Hindlimb muscle (tissue), 1 donor: ENCODE measurements around the gene AKIRIN1. TPM values are rescaled to one million over a fixed set of nuclear protein-coding genes. Genes with fewer than 3 reads are reported as not detected.
"Not testable (repeated sequence)": the region's sequence is repeated elsewhere in the genome, so short reads cannot be mapped to it uniquely, and the experiment has no call there.

Experiments used
- DNase-seq: peaks from one replicate; pipeline ENCODE4 v3.0.0-alpha.2; 2013
- polyA plus RNA-seq: library from polyadenylated mRNA; unstranded; fragments of 120-200 nt; gene quantifications from one replicate; pipeline ENCODE4 v1.2.1, GENCODE V29; 2013; ENCODE audit not compliant: insufficient read length

Gene AKIRIN1, protein sequence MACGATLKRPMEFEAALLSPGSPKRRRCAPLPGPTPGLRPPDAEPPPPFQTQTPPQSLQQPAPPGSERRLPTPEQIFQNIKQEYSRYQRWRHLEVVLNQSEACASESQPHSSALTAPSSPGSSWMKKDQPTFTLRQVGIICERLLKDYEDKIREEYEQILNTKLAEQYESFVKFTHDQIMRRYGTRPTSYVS
- polyA plus RNA-seq: 31.0 TPM

DNA sequence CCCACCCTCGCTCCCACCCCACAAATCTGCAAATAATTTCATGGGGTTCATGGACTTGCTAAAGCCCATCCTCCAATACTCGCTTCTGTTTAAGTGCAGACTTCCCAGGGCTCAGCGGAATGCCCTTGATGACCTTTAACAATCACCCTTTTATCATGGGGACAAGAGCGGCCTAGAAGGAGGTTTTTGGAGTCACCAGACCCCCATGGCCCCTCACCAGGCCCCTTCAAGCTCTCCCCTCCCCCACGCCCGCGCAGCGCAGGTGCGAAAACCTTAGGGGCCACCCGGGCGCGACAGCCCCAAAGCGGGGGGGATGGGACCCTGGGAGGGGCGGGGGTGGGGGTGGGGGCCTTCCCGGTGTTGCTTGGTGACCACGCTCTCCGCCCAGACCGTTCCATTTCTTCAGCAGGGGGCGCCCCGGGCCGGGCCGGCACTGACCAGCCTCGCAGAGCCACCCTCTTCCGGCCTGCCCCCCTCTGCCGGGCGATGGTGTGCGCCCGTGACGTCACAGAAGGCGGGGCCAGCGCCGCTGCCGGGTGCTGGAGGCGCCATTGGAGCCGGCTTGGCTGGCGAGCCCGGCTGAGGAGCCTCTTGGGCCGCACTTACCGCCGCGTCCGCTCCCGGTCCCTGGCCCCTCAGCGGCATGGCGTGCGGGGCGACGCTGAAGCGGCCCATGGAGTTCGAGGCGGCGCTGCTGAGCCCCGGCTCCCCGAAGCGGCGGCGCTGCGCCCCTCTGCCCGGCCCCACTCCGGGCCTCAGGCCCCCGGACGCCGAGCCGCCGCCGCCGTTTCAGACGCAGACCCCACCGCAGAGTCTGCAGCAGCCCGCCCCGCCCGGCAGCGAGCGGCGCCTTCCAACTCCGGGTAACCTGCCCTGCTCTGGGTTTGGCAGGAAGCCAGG is at the start of gene AKIRIN1:
TSS of gene AKIRIN1 (plus strand) at position 539 of the 900 bp plus-strand sequence. CDS start at position 644, 105 bp downstream.
- peak; percentile 99 for DNase-seq

DNA sequence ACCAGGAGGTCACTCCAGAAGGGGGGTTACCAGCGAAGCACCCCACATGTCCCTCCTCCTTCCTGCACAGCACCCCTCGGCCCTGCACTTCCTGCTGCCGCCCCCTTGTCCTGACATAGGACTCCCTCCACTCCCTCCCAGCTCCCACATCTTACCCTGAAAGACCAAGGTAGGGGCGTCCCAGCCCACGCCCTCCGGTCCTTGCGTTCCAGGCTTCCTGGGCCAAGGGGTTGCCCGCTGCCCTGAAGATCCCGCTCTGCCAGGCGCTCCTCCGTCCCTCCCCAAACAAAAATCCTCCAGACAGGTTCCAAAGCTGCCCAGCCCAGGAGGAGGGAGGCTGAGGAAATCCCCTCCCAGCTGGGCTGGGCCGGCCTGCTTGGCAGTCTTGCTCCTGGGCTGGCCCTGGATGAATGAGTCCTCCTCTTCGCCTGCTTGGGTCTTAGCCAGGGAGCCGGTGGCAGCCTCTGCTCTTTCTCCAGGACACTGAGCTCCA is 49.5 kb upstream of the AKIRIN1 start, which contains the start of gene RHBDL2:
TSS of gene RHBDL2 (minus strand) at position 304 of the 493 bp plus-strand sequence. CDS start 22,618 bp downstream, outside the sequence.
- DNase-seq: peak; percentile 32

DNA sequence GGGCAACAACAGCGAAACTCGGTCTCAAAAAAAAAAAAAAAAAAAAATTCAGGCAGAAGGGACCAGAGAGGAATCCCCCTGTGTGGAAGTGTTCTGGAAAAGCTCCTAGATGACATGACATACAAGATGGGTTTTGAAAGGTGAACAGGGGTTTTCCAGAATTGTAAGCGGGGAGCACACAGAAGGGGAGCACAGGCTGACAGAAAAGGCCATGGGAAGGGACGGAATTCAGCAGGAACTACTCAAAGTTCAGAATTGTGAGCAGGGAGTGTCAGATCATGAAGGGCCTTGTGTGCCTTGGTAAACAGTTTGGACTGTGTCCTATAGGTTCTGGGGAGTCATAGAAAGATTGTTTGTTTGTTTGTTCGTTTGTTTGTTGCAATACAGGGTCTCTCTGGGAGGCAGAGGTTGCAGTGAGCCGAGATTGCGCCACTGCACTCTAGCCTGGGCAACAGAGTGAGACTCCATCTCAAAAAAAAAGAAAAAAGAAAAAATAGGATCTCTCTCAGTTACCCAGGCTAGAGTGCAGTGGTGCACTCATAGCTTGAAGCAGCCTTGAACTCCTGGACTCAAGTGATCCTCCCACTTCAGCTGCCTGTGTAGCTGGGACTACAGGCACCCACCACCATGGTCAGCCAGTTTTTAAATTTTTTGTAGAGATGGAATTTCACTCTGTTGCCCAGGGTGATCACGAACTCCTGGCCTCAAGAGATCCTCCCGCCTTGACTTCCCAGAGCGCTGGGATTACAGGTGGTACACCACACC is 48.2 kb upstream of the AKIRIN1 start:
- no peak for DNase-seq

DNA sequence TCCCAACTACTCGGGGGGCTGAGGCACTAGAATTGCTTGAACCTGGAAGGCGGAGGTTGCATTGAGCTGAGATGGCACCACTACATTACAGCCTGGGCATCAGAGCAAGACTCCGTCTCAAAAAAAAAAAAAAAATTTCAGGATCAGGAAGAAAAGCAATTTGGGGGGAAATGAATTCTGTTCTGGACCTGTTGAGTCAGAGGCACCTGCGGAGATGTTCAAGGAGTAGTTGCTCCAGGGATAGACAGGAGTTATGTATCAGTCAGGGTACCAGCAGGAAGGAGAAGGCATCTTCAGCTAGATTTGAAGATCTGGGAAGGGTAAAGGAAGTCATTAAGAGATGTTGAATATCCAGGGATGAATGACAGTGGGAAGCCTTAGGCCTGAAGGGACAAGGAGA is 46.5 kb upstream of the AKIRIN1 start:
- DNase-seq: no peak

DNA sequence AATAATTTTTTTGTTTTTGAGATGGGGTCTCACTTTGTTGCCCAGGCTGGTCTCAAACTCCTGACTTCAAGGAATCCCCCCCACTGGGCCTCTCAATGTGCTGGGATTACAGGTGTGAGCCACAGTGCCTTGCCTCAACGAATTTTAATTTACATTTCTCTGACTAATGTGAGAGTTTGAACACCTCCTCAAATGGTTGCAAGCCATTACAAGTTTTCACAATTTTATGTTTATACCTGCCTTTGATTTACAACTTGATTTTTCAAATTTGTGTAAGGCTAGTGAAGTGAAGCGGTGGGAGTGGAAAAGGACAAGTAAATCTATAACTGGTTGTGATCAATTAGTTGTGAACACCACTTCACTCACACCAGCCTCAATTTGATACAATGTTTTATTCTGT is 40.5 kb upstream of the AKIRIN1 start:
- no peak for DNase-seq

DNA sequence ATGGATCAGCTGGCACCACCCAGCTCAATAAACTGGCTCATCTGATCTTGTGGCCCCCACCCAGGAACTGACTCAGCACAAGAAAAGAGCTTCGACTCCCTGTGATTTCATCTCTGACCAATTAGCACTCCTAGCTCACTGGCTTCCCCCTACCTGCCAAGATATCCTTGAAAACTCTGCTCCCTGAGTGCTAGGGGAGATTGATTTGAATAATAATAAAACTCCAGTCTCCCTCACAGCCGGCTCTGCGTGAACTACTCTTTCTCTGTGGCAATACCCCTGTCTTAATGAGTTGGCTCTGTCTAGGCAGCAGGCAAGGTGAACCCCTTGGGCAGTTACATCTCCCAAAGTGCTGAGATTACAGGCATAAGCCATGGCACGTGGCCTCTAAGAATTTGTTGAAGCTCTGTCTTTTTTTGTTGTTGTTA is 37.6 kb upstream of the AKIRIN1 start:
- no peak for DNase-seq

DNA sequence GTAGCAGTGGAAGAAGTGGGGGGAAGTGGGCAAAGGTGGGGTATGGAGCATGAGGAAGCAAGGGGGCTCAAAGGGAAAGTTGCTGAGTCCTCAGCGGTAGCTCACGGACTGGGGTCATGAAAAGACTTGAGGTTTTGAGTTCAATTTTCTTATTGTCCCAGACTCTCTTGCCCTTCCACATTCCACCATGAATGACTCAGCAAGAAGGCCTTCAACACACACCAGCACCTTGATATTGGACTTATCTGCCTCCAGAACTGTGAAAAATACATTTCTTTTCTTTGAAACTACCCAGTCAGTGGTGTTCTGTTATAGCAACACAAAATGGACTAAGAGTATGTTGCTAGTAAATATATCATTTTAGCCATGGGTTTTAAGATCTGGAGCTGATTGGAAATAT is 32.1 kb upstream of the AKIRIN1 start:
- no peak for DNase-seq

DNA sequence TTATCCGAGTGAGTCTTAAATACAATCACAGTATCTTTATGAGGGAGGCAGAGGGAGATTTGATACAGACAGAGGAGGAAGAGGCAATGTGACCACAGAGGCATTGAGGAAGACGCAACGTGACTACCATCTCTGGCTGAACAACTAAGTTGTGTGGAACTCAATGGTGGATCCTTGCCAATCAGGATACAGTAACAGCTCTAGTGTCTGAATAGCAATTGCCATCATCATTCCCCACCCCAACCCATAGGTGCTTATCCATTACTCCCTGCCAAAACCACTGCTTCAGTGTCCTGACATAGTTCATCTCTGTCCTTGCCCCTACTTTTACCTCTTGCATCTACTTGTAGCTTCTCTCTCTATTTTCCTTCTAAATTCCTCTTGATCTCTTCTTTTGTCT is 29.0 kb upstream of the AKIRIN1 start:
- DNase-seq: no peak

DNA sequence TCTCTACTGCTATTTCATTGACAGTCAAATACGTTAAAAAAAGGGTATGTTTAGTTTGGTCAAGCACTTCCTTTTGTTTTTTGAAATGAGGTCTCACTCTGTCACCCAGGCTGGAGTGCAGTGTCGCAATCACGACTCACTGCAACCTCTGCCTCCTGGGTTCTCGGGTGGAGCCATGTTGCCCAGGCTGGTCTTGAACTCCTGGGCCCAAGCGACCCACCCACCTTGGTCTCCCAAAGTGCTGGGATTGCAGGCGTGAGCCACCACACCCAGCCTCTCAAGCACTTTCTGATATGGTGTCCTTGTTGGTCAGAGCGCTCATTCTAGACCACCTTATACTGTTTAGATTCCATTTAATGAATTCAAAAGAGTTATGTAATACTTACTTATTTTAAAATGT is 28.5 kb upstream of the AKIRIN1 start:
- DNase-seq: no peak

DNA sequence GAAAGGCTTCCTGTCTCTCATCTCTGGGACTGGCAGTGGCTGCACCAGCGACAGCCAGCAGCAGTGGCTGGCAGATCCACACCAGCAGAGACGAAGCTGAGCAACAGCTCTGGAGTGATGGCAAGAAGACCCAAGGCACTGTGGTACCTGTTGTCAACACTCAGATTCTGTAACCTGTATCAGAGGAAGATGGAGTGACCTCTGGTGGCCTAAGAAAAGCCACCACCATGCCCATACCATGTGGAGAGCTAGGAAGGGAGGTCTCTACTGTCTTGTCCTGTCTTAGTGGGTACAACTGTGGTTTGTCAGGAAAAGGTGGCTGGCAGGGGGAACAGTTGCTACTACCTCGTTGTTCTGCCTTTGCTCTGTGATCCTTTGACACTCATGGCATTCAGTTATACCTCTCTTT is 26.9 kb upstream of the AKIRIN1 start:
- no peak for DNase-seq

DNA sequence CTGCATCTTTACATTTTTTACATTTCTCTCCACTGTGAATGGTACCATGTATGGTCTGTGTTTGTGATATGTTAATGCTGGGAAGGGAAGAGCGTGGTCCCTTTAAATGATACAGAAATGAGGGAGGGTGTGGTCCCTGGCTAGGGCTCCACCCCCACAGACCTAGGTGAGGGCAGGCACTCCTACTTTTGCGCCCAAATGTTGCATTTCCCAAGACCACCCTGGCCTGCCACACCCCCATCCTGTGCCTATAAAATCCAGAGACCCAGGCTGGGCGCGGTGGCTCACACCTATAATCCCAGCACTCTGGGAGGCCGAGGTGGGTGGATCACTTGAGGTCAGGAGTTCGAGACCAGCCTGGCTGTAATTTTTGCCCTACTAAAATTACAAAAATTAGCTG is 17.9 kb upstream of the AKIRIN1 start:
- DNase-seq: not testable (repeated sequence)

DNA sequence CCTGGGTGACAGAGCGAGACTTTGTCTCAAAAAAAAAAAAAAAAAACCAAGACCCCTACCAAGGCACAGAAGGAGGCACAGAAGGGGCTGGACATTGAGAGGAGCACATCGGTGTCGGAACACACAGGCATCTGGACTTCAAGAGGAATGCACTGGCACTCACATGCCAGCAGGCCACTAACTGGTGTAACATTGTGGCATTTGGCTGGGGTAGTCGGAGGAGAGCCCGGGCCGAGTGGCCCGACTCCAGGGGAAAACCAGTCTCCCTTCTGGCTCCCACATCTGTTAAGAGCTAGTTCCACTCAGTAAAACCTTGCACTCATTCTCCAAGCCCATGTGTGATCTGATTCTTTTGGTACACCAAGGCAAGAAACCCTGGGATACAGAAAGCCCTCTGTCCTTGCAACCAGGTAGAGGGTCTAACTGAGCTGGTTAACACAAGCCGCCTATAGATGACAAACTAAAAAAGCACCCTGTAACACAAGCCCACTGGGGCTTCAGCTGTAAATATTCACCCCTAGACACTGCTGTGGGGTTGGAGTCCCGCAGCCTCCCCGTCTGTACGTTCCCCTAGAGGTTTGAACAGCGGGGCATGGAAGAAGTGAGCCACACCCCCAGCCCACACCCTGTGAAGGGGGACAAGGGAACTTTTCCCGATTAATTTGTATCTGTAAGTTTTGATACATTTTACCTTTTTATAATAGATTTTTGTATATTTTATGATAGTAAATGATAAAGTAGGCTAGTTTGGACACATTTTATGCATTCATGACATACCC is 17.2 kb upstream of the AKIRIN1 start:
- DNase-seq: no peak

DNA sequence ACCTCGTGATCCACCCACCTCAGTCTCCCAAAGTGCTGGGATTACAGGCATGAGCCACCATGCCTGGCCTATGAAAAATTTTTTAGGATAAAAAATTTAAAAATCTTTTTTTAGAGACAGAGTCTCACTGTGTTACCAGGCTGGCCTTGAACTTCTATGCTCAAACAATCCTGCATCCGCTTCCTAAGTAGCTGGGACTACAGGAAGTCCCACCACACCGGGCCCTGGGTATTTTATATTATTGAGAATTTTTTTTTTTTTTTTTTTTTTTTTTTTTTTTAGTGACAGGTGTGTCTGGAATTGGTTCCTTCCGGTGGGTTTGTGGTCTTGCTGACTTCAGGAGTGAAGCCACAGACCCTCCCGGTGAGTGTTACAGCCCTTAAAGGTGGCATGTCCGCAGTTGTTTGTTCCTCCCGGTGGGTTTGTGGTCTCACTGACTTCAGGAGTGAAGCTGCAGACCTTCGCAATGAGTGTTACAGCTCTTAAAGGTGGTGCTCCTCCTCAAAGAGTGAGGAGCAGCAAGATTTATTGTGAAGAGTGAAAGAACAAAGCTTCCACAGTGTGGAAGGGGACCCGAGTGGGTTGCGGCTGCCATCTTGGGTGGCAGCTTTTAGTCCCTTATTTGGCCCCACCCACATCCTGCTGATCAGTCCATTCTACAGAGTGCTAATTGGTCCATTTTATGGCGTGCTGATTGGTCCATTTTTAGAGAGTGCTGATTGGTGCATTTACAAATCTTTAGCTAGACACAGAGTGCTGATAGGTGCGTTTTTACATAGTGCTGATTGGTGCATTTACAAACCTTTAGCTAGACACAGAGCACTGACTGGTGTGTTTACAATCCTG is 13.5 kb upstream of the AKIRIN1 start:
- not testable (repeated sequence) for DNase-seq

DNA sequence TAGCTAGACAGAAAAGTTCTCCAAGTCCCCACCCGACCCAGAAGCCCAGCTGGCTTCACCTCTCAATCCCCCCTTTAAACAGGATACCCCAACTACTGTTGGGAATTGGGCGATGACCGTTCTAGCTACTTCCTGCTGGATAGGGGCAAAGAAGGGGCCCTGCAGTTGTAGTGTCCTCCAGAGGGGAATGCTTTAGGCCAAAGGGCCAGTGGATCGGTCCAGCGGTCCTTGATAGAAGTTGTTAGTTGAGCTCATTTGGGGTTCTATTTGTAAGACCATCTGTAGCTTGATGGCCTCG is 12.9 kb upstream of the AKIRIN1 start:
- DNase-seq: not testable (repeated sequence)

DNA sequence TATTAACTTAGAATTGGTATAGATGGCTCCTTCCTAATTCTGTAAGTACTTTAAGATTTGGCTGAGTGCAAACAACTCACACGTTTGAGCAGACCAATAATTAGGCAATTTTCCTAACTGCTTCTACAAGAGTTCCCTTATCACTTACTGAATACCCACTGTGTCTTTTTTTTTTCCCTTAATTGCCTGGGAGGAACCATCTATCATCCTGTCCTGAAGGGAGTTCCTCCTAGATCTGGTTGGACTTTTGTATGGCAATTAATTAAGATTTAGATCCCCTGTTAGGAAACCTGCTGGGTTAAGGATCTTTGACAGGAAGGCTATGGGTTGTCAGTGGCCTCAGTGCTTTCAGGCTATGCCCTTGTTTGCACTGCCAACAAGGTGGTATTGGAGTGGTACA is 11.7 kb upstream of the AKIRIN1 start:
- not testable (repeated sequence) for DNase-seq

DNA sequence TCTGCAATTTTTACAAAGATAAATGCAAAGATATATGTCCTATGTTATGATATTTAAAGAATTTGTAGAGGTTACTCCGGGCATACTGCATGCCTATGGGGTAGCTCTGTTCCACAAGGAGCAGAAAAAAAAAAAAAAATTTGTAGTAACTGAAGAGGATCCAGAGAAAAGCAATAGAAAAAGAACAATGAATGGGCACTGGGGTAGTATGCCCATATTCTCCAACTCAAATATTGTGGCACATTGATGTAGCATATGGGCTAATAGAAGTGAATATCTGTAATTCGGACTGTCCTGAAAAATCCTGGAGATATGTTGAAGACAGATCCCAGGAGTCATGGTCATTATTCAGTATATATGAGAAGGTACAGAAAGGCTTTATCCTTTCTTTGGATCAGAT is 1.1 kb upstream of the AKIRIN1 start:
- DNase-seq: no peak

DNA sequence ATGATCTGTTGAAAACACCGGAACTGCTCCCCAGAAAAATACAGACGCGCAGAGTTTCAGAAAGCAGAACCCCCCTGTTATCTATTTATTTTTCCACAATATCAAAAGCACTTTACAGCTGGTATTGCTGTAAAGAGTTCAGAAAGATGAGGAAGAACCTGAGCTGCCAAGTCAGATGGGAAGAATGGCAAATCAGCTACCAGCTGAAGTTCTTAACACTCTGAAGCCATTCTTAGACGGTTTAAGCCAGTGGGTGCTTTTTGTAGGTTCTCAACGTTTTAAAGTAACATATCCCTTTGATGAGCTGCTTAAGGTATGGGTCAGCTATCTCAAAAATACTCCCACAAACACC is 714 bp upstream of the AKIRIN1 start:
- DNase-seq: peak; percentile 17

DNA sequence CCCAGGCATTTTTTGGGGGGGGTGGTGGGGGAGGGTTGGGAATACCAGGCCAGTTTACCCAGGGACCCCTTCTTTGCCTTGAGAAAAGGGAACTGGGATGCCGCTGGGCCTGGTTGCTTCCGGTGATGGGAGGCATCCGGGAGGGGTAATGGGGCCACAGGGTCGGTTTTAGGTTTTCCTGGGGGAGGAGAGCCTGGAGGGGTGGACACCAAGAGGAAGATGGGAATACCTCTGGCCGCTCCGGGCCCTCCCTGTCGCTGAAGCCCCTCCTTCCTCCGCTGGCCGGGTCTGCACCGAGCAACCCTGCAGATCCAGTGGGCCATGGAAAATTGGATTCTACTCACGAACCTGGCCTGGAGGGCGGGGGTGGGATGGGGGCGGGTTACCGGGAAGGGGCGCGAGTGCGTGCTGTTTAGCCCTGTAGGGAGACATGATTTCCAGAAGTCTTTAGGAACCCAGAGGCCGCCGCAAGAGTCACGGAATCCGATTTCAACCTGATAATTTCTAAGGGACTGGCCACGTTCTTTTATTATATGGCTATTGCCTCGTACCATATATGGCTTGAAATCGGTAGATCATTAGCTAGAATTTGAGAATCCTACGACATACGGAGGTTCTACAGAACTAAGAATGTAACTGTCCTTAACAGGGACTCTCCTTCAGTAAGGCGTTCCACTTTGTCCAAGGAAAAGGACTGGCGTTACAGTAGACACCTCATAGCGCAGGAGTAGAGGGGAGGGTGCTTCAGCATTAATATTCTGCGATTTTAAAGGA is 749 bp downstream of the AKIRIN1 start:
- peak; percentile 55 for DNase-seq

DNA sequence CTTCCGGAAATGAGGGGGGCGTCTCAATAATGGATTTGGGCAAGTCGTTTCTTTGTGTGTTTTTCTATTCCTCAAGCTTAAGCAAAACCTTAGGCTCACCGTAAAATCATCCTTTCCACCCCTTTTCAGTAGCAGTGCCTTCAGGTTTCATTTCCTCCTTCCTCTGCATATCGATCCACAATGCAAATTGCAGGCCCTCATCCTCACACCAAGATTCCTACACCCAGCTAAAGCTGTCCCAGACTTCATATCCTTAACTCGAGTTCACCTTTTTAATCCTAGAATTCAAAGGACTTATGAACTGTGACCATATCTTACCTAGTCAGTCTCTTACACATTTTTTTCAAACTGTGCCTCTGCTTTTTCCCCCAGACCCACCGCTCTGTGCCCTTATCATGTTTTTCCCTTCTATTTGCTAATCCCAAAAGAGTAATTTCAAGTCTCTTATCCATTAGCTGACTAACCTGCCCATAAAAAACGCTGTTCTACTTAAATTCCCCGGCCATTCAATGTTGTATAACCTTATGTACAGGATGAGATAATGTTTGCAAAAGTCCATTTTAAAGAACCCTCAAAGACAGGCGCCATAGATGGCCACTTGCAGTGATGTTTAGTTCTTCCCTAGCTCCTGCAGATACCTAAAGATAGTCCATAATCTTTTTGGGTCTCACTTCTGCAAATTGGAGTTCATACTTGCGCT is 1.5 kb downstream of the AKIRIN1 start:
- no peak for DNase-seq

DNA sequence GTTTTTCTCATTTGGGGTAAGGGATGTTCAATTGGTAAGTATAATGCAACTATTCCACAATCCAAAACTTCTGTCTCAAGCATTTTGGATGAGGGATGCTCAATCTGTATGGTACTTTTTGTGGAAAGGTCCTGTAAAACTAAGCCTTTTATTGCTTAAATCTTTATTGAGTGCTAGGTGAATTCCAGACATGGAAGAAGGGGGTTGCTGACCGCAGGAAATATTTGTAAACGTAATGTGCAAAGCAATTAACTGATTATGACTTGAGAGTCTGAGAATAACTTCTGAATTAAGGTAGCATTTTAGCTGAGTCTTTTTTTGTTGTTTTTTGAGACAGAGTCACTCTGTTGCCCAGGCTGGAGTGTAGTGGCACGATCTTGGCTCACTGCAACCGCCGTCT is 3.1 kb downstream of the AKIRIN1 start:
- no peak for DNase-seq
